LNCaP clone FGC (cell line): Measurements from ENCODE around the gene PSME4.
"Not testable (repeated sequence)": the region's sequence is repeated elsewhere in the genome, so short reads cannot be mapped to it uniquely, and the experiment has no call there.

Source experiments
- DNase-seq: peaks from one replicate; pipeline ENCODE4 v3.0.0-alpha.2; 2011; ENCODE audit warnings: low read depth
- H3K4me3 ChIP-seq: 2 replicates; pipeline ENCODE4 v1.5.1; 2011; ENCODE audit warnings: mild to moderate bottlenecking, low read depth, low read length, control low read depth
- TF ChIP-seq, protein P1 (sequence below): IDR thresholded peaks from 2 replicates; pipeline ENCODE4 v1.5.1; 2012; ENCODE audit warnings: mild to moderate bottlenecking; ENCODE audit not compliant: control insufficient read depth, insufficient read depth; ENCODE audit errors: extremely low read depth

PSME4 gene

DNA sequence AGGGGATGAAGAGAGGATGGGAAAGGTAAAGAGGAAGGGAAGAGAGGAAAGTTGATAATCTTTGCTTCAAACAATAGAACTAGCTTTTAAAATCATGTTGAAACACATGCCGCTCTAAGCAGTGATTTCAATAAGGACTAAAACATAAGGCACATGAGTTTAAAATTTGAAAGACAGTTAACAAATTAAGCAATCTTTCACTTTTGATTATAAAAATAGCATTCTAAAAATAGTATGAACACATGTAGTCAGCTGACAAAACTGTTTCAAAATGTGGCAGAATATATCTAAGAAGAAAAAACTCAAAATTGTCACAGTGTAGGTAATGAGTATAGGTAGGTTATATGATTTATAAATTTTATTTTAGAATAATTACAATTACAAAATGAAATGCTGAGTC, 25.3 kb downstream of the PSME4 start:
- TF ChIP-seq, protein P1, sequence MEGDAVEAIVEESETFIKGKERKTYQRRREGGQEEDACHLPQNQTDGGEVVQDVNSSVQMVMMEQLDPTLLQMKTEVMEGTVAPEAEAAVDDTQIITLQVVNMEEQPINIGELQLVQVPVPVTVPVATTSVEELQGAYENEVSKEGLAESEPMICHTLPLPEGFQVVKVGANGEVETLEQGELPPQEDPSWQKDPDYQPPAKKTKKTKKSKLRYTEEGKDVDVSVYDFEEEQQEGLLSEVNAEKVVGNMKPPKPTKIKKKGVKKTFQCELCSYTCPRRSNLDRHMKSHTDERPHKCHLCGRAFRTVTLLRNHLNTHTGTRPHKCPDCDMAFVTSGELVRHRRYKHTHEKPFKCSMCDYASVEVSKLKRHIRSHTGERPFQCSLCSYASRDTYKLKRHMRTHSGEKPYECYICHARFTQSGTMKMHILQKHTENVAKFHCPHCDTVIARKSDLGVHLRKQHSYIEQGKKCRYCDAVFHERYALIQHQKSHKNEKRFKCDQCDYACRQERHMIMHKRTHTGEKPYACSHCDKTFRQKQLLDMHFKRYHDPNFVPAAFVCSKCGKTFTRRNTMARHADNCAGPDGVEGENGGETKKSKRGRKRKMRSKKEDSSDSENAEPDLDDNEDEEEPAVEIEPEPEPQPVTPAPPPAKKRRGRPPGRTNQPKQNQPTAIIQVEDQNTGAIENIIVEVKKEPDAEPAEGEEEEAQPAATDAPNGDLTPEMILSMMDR = no peak
- no peak for DNase-seq
- no peak overlapping the region for H3K4me3 ChIP-seq

DNA sequence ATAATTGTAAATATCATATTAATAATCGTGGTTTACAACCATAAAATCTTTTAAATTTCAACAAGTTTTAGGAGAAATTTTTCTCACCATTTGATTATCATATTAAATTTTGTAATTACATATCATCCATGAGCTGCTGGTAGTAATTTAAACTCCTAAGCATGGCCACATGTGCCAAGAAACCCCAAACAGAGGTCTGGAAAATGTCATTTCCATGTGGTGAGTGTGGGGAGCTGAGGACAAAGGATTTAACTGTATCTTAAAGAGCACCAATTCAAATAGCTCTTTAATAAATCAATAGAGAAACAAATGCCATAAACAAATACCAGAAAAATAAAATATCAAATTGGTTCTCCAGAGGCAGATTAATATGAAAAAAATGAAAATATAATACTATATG, 26.3 kb downstream of the PSME4 start:
- TF ChIP-seq, protein P1 = no peak
- DNase-seq = no peak
- no peak overlapping the region for H3K4me3 ChIP-seq

GRCh38 chr2:53942280-53942679, 28.5 kb downstream of the PSME4 start:
- TF ChIP-seq, protein P1 = no peak
- DNase-seq = no peak
- no peak overlapping the region for H3K4me3 ChIP-seq

DNA sequence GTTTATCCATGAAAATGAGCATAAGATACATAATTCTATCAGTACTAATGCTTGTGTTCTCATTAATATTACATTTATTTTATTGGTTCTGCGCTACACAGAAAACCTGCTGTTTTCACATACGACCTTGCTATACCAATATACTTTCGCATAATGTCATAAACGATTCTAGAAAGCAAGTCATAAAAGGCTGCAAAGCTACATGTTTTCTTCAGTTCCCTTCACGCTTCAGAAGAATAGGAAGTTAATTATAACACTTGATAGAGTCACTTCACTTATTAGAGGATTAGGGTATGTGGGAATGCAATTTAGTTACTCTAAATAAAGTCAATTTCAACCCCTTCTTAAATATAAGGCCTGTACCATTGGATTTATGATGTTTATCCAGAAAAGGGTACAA, 29.0 kb downstream of the PSME4 start:
- no peak for DNase-seq
- no peak overlapping the region for H3K4me3 ChIP-seq
- TF ChIP-seq, protein P1 = no peak

DNA sequence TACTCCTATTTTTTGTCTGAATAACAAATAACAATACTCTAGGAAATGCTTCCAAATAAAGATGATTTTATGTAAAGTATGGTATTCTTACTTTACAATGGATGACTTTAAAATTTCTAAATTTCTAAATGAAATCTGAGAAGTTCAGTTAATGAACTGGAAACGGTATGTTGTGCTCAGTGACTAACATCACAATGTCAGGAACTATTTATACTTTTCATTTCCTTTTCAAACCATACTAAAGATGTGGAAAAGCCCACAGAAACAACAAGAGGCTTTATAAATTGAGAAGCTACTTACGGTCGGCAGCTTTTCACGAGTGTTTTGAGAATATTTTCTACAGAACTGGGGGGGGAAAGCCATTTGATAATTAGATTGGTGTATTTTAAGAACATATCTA, 31.1 kb downstream of the PSME4 start:
- DNase-seq = no peak
- TF ChIP-seq, protein P1 = no peak
- H3K4me3 ChIP-seq = no peak overlapping the region

DNA sequence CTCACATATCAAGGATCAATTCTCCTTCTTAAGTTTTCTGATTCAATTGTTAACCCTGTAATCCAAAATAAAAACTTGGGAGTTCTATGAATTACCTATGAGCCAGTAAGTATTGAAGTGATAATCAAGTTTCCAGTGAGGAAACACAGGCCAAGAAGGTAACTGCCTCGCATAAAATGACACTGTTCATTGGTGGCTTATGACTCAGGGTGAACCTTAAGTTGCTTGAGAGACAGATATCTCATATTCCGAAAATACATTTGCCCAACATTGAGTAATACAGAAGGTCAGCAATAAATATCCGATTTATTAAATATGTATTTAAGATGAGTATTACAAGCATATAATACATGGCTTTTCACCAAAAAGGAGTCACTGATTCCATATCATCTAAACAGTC, 31.9 kb downstream of the PSME4 start:
- H3K4me3 ChIP-seq = no peak overlapping the region
- DNase-seq = no peak
- TF ChIP-seq, protein P1 = no peak

DNA sequence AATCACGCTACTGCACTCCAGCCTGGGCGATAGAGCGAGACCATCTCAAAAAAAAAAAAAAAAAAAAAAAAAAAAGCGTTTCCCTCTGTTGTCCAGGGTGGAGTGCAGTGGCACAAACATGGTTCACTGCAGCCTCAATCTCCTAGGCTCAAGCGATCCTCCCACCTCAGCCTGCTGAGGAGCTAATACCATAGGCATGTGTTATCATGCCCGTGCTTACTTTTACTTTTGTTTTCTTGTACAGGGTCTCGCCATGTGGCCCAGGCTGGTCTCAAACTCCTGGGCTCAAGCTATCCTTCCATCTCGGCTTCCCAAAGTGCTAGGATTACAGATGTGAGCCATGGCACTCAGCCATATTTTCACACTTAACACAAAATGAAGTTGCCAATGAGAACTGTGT, 37.5 kb downstream of the PSME4 start:
- DNase-seq = no peak

GRCh38 chr2:53926321-53926720, 44.5 kb downstream of the PSME4 start:
- DNase-seq, H3K4me3 ChIP-seq: not testable (repeated sequence)

More for the DNA sequence above, 37.5 kb downstream of the PSME4 start:
- TF ChIP-seq, protein P1 = no peak
- H3K4me3 ChIP-seq = no peak overlapping the region
